Suprapubic skin (tissue), 4 donors: Measurements from ENCODE around the gene ISY1. TPM values are rescaled to one million over a fixed set of nuclear protein-coding genes. Genes with fewer than 3 reads are reported as not detected.

Source experiments
- DNase-seq, 2 donors: peaks; one replicate each; pipeline ENCODE4 v3.0.0-alpha.2; 2019; ENCODE audit warnings: low spot score in 2 of 2
- H3K27ac ChIP-seq: fragments of 200-600 bp; sonication (generic); one replicate; pipeline ENCODE4 v1.5.1; 2019
- H3K27me3 ChIP-seq: fragments of 200-600 bp; sonication (generic); one replicate; pipeline ENCODE4 v1.5.1; 2019
- H3K36me3 ChIP-seq: fragments of 200-600 bp; sonication (generic); one replicate; pipeline ENCODE4 v1.5.1; 2019
- H3K4me1 ChIP-seq: fragments of 200-600 bp; sonication (generic); one replicate; pipeline ENCODE4 v1.5.1; 2019
- H3K4me3 ChIP-seq: fragments of 200-600 bp; sonication (generic); one replicate; pipeline ENCODE4 v1.5.1; 2019; ENCODE audit warnings: mild to moderate bottlenecking
- H3K9me3 ChIP-seq: fragments of 200-600 bp; sonication (generic); one replicate; pipeline ENCODE4 v1.5.1; 2019
- EP300 ChIP-seq: sonication (generic); formaldehyde crosslinking; IDR thresholded peaks from one replicate; pipeline ENCODE4 v1.6.1; 2017; ENCODE audit warnings: antibody characterized with exemption
- POLR2A ChIP-seq, 2 donors: fragments of 450-650 bp; IDR thresholded peaks; one replicate each; pipeline ENCODE4 v1.6.1; 2017; ENCODE audit warnings: antibody characterized with exemption in 2 of 2, mild to moderate bottlenecking in 2 of 2, moderate library complexity in 2 of 2
- POLR2AphosphoS5 ChIP-seq, 3 donors: sonication (generic); formaldehyde crosslinking; IDR thresholded peaks; one replicate each; pipeline ENCODE4 v1.6.1; 2017; ENCODE audit warnings: antibody characterized with exemption in 3 of 3
- WGBS: methylation state at CpG from one replicate; pipeline ENCODE4 v1.1.5; 2018; 5-methylcytosine and 5-hydroxymethylcytosine counted together
- total RNA-seq, 4 donors: library from RNA; depleted of rRNA; stranded (reverse); fragments of >200 nt; gene quantifications; one replicate each; pipeline ENCODE4 v1.1.0, GENCODE V29; 2016
- TF ChIP-seq, protein P1 (sequence below), 2 donors: fragments of 200-600 bp in 1 of 2; fragments of 450-650 bp in 1 of 2; sonication (generic) in 1 of 2; IDR thresholded peaks; one replicate each; pipeline ENCODE4 v1.5.1; 2016 to 2019; ENCODE audit warnings: antibody characterized with exemption in 2 of 2, mild to moderate bottlenecking in 1 of 2, moderate library complexity in 1 of 2

ISY1 gene
- total RNA-seq, 4 donors from 2014 or later = 6.3 to 18.2 (median 16.3) TPM

- TF ChIP-seq POLR2AphosphoS5 (IDR thresholded peaks at IDR 0.05) = no peak
- no peak for TF ChIP-seq EP300
- no peak for TF ChIP-seq POLR2A (IDR thresholded peaks at IDR 0.05)
- TF ChIP-seq, protein P1, sequence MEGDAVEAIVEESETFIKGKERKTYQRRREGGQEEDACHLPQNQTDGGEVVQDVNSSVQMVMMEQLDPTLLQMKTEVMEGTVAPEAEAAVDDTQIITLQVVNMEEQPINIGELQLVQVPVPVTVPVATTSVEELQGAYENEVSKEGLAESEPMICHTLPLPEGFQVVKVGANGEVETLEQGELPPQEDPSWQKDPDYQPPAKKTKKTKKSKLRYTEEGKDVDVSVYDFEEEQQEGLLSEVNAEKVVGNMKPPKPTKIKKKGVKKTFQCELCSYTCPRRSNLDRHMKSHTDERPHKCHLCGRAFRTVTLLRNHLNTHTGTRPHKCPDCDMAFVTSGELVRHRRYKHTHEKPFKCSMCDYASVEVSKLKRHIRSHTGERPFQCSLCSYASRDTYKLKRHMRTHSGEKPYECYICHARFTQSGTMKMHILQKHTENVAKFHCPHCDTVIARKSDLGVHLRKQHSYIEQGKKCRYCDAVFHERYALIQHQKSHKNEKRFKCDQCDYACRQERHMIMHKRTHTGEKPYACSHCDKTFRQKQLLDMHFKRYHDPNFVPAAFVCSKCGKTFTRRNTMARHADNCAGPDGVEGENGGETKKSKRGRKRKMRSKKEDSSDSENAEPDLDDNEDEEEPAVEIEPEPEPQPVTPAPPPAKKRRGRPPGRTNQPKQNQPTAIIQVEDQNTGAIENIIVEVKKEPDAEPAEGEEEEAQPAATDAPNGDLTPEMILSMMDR (IDR thresholded peaks at IDR 0.05) = no peak
- Histone ChIP-seq H3K27ac (no peak overlapping the region), H3K27me3 (no peaks in the 10 kb centered on the region), H3K36me3 (peaks cover 98% of the 10 kb centered on the region), H3K4me3 (no peak overlapping the region), H3K4me1 (no peaks in the 10 kb centered on the region), H3K9me3 (no peaks in the 10 kb centered on the region)
- DNase-seq = no peak
- 94% methylated on average over 5 of the region's 5 CpGs for WGBS
These were observed 28.6 kb downstream of the ISY1 start for GRCh38 chr3:129132097-129132866.

- TF ChIP-seq POLR2A (IDR thresholded peaks at IDR 0.05) = no peak
- no peak for TF ChIP-seq POLR2AphosphoS5 (IDR thresholded peaks at IDR 0.05)
- no peak for TF ChIP-seq EP300
- TF ChIP-seq, protein P1 (IDR thresholded peaks at IDR 0.05) = no peak
- no peaks in the 10 kb centered on the region for H3K9me3 ChIP-seq
- no peak overlapping the region for H3K27ac ChIP-seq
- peaks cover 98% of the 10 kb centered on the region for H3K36me3 ChIP-seq
- no peaks in the 10 kb centered on the region for H3K4me1 ChIP-seq
- no peaks in the 10 kb centered on the region for H3K27me3 ChIP-seq
- 88% methylated on average over 2 of the region's 2 CpGs for WGBS
- DNase-seq = no peak
- H3K4me3 ChIP-seq = no peak overlapping the region
These were observed 29.3 kb downstream of the ISY1 start for GRCh38 chr3:129131465-129132088.

DNA sequence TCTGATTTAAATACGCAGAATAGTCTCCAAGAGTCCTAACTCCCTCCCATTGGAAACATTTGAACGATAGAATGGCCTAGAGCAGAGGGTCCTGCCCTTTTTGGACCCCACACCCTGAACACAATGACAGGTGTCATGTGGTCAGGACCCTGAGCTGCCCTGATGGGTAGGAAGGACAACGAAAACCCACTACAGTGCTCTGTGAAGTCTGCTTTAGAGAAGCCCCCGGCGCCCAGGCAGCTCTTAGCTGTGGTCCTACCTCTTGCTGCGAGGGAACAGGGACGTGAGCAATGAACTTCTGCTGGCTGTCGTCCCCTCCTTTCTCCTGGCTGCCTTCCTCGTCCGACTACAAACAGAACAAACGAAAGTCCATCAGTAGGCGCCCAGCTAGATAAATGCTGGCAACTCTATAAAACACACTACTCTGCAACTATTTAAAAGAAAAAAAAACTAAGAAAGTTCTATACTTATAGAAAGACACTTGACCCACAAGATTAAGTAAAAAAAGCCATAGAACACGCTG lies 30.5 kb downstream of the ISY1 start:
- H3K4me3 ChIP-seq = no peak overlapping the region
- no peak for TF ChIP-seq POLR2A (IDR thresholded peaks at IDR 0.05)
- no peak for TF ChIP-seq EP300
- TF ChIP-seq, protein P1 (IDR thresholded peaks at IDR 0.05) = no peak
- no peak for TF ChIP-seq POLR2AphosphoS5 (IDR thresholded peaks at IDR 0.05)
- peaks cover 89% of the 10 kb centered on the region for H3K36me3 ChIP-seq
- 91% methylated on average over 13 of the region's 13 CpGs for WGBS
- no peaks in the 10 kb centered on the region for H3K4me1 ChIP-seq
- DNase-seq = no peak
- no peak overlapping the region for H3K27ac ChIP-seq
- no peaks in the 10 kb centered on the region for H3K9me3 ChIP-seq
- H3K27me3 ChIP-seq = no peaks in the 10 kb centered on the region

DNA sequence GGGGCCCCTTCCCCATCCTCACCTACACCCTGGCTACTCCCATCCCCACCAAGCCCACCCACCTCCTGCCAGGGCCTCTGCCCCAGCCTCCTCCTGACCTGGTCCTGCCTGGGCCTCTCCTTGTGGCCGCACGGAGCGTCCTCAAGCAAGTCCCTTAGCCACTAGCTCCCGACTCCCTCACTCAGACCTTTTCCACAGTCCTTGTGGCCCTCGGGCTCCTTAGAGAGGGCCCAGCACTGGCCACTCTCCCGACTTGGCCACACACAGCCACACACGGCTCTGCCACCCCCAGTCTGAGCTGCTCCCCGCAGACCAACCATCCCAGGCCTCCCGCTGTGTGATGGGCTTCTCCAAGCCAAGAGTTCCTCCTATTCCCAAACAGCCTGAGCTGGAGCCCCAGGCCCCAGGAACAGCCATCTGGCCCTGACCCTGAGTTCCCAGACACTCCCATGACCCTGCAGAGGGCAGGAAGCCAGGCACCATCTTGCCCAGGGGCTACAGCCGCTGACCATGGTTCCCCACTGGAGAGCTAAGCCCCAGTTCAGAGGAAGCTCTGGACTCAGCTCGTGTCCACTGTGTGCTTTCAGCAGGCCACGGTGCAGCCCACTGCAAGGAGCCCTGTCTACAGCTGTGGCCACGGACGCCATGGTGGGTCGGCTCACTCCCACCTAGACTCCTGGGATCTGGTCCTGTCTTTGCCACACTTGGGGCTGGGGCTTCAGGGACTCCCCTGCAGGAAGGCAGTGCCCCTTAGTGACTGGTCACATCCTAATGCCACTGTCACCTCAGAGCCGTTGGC lies 32.3 kb downstream of the ISY1 start:
- 91% methylated on average over 14 of the region's 16 CpGs for WGBS
- H3K27me3 ChIP-seq = no peaks in the 10 kb centered on the region
- H3K4me3 ChIP-seq = no peak overlapping the region
- DNase-seq = no peak
- peaks cover 71% of the 10 kb centered on the region for H3K36me3 ChIP-seq
- H3K4me1 ChIP-seq = no peaks in the 10 kb centered on the region
- H3K27ac ChIP-seq = no peak overlapping the region
- TF ChIP-seq, protein P1 (IDR thresholded peaks at IDR 0.05) = no peak
- TF ChIP-seq POLR2A (IDR thresholded peaks at IDR 0.05) = no peak
- TF ChIP-seq POLR2AphosphoS5 (IDR thresholded peaks at IDR 0.05) = no peak
- no peaks in the 10 kb centered on the region for H3K9me3 ChIP-seq
